CD4-positive, alpha-beta memory T cell (primary cell): ENCODE measurements around the gene MYNN. TPM values are rescaled to one million over a fixed set of nuclear protein-coding genes. Genes with fewer than 3 reads are reported as not detected.

ENCODE experiments used
- polyA plus RNA-seq, 2 donors: library from polyadenylated mRNA; unstranded; fragments of 300-500 nt; fragmentation: Illumina TruSeq; gene quantifications; one replicate each; pipeline ENCODE4 v1.2.3, GENCODE V29; 2021
- total RNA-seq, 2 experiments: library from RNA; stranded (reverse); gene quantifications; one replicate each; pipeline ENCODE4 v1.2.3, GENCODE V29; 2021

The MYNN gene
- total and polyA plus RNA-seq, 4 experiments from 2014 or later, result 11.6 to 23.0 (median 18.5) TPM

Other genes with a start within 250 kb of the MYNN start
- not detected for gene MECOM, start 109.7 kb upstream of the MYNN start, total RNA-seq
- gene MECOM, start 109.7 kb upstream of the MYNN start, polyA plus RNA-seq, result under 1 TPM in 1 of 2 donors, not detected in 1; 0.80 TPM
- 10 to 100 TPM; 15.6 to 15.7 TPM for gene TERC, start 8.3 kb upstream of the MYNN start, total RNA-seq
- under 1 TPM in 1 of 2 donors, not detected in 1; 0.53 TPM for gene TERC, start 8.3 kb upstream of the MYNN start, polyA plus RNA-seq
- gene ACTRT3, start 3.8 kb upstream of the MYNN start, total RNA-seq, result under 1 TPM in 1 of 2 experiments, not detected in 1; 0.17 TPM
- under 1 TPM in 1 of 2 donors, not detected in 1; 0.09 TPM for gene ACTRT3, start 3.8 kb upstream of the MYNN start, polyA plus RNA-seq
- gene LRRIQ4, start 39.5 kb downstream of the MYNN start, total RNA-seq, result not detected
- gene LRRIQ4, start 39.5 kb downstream of the MYNN start, polyA plus RNA-seq, result not detected
- under 1 TPM; 0.33 to 0.47 TPM for gene LRRC34, start 39.5 kb downstream of the MYNN start, total RNA-seq
- under 1 TPM; 0.38 to 0.98 TPM for gene LRRC34, start 39.5 kb downstream of the MYNN start, polyA plus RNA-seq
- not detected for gene LRRC31, start 96.5 kb downstream of the MYNN start, total RNA-seq
- gene LRRC31, start 96.5 kb downstream of the MYNN start, polyA plus RNA-seq, result not detected
- not detected for gene SAMD7, start 138.2 kb downstream of the MYNN start, total RNA-seq
- not detected for gene SAMD7, start 138.2 kb downstream of the MYNN start, polyA plus RNA-seq
- 100 to 1,000 TPM; 127 to 136 TPM for gene SEC62, start 193.4 kb downstream of the MYNN start, total RNA-seq
- 100 to 1,000 TPM; 153 to 180 TPM for gene SEC62, start 193.4 kb downstream of the MYNN start, polyA plus RNA-seq